ENCODE measurements around the gene CCR2. TPM values are rescaled to one million over a fixed set of nuclear protein-coding genes. Genes with fewer than 3 reads are reported as not detected.
"Not testable (repeated sequence)": the region's sequence is repeated elsewhere in the genome, so short reads cannot be mapped to it uniquely, and the experiment has no call there.

Gene CCR2
- total and polyA plus RNA-seq, 4 donors: 0.18 to 6.2 (median 2.8) TPM; not detected in 1

DNA sequence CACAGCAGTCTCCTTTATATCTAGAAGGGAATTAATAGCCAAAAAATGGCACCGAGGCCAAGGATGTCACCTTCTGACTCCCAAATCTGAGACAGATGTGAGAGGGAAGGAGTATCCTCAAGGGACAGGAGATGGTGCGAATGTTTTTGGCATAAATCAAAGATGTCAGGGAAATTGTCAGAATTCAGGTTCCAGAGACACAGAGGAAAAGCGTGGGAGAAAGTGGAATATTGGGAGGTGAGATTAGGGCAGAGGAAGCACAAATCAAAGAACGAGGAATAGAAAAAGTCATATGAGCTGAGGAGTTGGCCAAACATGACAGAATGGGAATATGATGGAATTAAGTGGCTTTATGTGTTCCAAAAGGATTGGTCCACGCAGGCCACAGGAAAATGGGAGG, 46.9 kb downstream of the CCR2 start:
- no peaks in the 10 kb centered on the region for H3K4me1 ChIP-seq (ENCODE audit: control insufficient read depth in 1 of 2, insufficient read depth in 2 of 2, low read length in 2 of 2)
- H3K27me3 ChIP-seq (ENCODE audit: control insufficient read depth in 1 of 2, insufficient read depth in 2 of 2, low read length in 1 of 2): no peaks in the 10 kb centered on the region
- ATAC-seq (ENCODE audit: low FRiP score) (no peak), DNase-seq (no peak)
- intact Hi-C loops (cut with DNase I): no loop called here
- H3K36me3 ChIP-seq (ENCODE audit: control insufficient read depth in 1 of 2, insufficient read depth in 2 of 2, low read length in 1 of 2): no peaks in the 10 kb centered on the region
- 70 to 81% methylated on average over 5 of the region's 5 CpGs for WGBS, 2 donors
- H3K27ac ChIP-seq (ENCODE audit: low read depth in 1 of 2, low read length in 2 of 2): no peak overlapping the region
- peaks cover 2% of the 10 kb centered on the region for H3K9me3 ChIP-seq (ENCODE audit: control insufficient read depth, low read length)
- H3K4me3 ChIP-seq (ENCODE audit: low read length in 2 of 2): no peak overlapping the region

DNA sequence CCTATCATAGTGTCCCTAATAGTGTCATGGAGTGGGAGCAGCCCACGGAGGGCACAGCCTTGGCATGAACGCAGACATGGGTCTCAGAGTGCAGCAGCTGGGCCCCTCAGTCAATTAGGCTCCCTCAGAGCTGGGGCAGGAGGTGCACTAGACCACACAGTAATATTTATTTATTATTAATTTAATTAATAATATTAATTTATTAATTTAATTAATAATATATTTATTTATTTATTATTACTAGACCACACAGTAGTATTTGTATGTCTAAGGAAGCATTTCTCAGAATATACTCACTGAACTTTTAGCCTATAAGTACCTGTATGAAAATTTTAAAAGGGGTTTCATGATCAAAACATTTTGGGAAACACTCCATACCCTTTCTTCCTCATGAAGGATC, 47.7 kb downstream of the CCR2 start:
- no peaks in the 10 kb centered on the region for H3K4me1 ChIP-seq (ENCODE audit: control insufficient read depth in 1 of 2, insufficient read depth in 2 of 2, low read length in 2 of 2)
- ATAC-seq (ENCODE audit: low FRiP score): no peak
- no peaks in the 10 kb centered on the region for H3K36me3 ChIP-seq (ENCODE audit: control insufficient read depth in 1 of 2, insufficient read depth in 2 of 2, low read length in 1 of 2)
- intact Hi-C loops (cut with DNase I): no loop called here
- peaks cover 2% of the 10 kb centered on the region for H3K9me3 ChIP-seq (ENCODE audit: control insufficient read depth, low read length)
- WGBS, 2 donors: 93 to 95% methylated on average over 2 of the region's 2 CpGs
- H3K4me3 ChIP-seq (ENCODE audit: low read length in 2 of 2): no peak overlapping the region
- no peak overlapping the region for H3K27ac ChIP-seq (ENCODE audit: low read depth in 1 of 2, low read length in 2 of 2)
- DNase-seq: no peak
- no peaks in the 10 kb centered on the region for H3K27me3 ChIP-seq (ENCODE audit: control insufficient read depth in 1 of 2, insufficient read depth in 2 of 2, low read length in 1 of 2)

DNA sequence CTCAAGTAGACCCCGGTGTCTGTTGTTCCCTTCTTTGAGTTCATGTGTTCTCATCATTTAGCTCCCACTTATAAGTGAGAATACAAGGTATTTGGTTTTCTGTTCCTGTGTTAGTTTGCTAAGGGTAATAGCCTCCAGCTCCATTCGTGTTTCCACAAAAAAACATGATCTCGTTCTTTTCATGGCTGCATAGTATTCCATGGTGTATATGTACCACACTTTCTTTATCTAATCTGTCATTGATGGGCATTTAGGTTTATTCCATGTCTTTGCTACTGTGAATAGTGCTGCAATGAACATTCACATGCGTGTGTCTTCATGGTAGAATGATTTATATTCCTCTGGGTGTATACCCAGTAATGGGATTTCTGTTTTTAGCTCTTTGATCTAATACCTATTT, 49.0 kb downstream of the CCR2 start:
- H3K36me3 ChIP-seq (ENCODE audit: control insufficient read depth in 1 of 2, insufficient read depth in 2 of 2, low read length in 1 of 2); H3K4me3 ChIP-seq (ENCODE audit: low read length in 2 of 2); H3K27ac ChIP-seq (ENCODE audit: low read depth in 1 of 2, low read length in 2 of 2); H3K4me1 ChIP-seq (ENCODE audit: control insufficient read depth in 1 of 2, insufficient read depth in 2 of 2, low read length in 2 of 2); H3K27me3 ChIP-seq (ENCODE audit: control insufficient read depth in 1 of 2, insufficient read depth in 2 of 2, low read length in 1 of 2); H3K9me3 ChIP-seq (ENCODE audit: control insufficient read depth, low read length); ATAC-seq (ENCODE audit: low FRiP score); DNase-seq; intact Hi-C loops (cut with DNase I): not testable (repeated sequence)
- 93% methylated on average over 4 of the region's 4 CpGs for WGBS, 2 donors

DNA sequence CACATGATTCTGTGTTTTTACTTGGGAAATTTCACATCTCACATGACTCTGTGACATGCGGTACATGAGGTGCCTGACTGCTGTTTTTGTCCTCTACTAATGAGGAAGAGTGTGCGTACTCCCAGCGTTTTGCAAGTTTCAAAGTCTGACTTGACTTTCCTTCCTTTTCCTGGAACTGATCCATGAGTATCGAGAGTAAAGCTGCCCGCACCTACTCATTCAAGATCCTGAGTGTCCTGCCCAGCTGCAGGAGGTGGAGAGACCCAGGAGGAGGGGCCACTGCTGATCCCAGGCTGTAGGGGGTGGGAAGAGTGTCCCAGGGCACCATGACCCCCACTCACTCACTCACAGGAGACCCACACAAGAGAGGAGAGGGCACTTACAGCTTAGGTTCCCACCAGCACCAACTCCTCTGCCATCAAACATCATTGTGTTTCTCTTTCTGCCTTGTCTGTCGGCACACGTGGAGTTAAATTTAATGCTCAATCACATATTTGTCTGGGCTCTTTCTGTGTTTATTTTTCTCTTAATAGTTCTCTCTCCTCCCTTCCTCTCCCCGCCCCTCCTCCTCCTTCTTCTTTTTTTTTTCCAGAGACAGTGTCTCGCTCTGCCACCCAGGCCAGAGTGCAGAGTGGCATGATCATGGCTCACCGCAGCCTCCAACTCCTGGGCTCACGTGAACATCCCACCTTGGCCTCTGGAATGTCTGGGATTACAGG, 51.5 kb downstream of the CCR2 start:
- no peaks in the 10 kb centered on the region for H3K36me3 ChIP-seq (ENCODE audit: control insufficient read depth in 1 of 2, insufficient read depth in 2 of 2, low read length in 1 of 2)
- ATAC-seq (ENCODE audit: low FRiP score) (peak; percentile 39), DNase-seq (no peak)
- peaks cover 2% of the 10 kb centered on the region for H3K9me3 ChIP-seq (ENCODE audit: control insufficient read depth, low read length)
- H3K4me1 ChIP-seq (ENCODE audit: control insufficient read depth in 1 of 2, insufficient read depth in 2 of 2, low read length in 2 of 2): no peaks in the 10 kb centered on the region
- 7 to 12% methylated on average over 11 of the region's 11 CpGs for WGBS, 2 donors
- no peak overlapping the region for H3K4me3 ChIP-seq (ENCODE audit: low read length in 2 of 2)
- no peak overlapping the region for H3K27ac ChIP-seq (ENCODE audit: low read depth in 1 of 2, low read length in 2 of 2)
- H3K27me3 ChIP-seq (ENCODE audit: control insufficient read depth in 1 of 2, insufficient read depth in 2 of 2, low read length in 1 of 2): no peaks in the 10 kb centered on the region
- intact Hi-C loops (cut with DNase I): no loop called here

DNA sequence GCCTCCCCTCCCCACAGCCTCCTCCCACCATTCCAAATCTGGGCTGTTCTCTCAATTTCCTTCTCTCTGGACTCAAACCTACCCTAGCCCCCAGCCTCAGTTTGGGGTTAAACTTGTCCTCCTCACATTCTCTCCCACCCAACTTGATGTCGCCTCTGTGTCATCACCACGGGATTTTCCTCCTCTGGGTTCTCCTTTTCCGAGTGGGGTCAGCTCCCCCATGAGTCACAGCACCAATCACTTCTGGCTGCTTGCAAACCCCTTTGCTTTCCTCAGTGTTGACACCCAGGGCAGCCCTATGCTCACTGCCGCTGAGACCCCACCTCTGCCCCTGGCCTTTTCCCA, 52.5 kb downstream of the CCR2 start:
- H3K4me3 ChIP-seq (ENCODE audit: low read length in 2 of 2): no peak overlapping the region
- ATAC-seq (ENCODE audit: low FRiP score): no peak
- DNase-seq: peak in 1 of 2 donors; percentile 69

DNA sequence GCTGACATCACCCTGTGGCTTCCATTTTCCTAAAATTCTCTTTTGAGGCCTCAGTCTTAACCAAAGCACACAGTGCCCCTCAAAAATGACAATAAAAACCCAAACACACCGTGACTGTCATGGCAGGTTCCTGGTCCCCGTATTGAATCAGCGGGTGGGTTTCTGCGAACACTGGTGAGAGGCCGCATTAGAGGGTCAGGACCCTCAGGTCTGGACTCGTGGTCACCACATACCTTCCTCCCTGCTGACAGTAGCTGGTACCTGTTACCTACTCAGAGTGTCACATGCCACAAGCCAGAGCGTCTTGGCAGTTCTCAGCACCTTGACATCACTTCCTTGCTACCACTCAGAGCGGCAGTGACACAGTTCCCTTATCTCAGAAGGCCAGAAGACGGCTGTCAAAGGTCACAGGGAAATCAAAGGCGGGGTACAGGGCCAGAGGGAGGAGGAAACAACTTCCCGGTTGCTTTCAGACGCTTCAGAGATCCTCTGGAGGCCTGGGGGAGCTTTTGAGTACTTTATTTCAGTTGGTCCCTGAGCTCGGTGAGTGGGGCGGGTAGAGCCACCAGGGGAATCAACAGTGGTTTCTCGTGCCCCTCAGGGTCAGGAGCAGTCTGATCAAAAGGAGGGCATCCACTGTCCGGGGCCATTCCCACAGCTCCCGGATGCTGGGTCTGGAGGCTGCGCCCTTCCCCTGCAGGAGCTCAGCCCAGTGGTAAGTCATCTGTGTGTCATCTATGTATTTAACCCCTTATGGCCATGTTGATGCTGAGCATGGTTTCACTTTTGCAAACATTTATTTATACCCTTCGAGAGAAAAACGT, 53.1 kb downstream of the CCR2 start, which contains the start of the genes CCR5AS and CCRL2:
CCR5AS (minus strand) TSS at position 279 of the 824 bp plus-strand sequence.
CCRL2 (plus strand) TSS at position 472 of the 824 bp plus-strand sequence. CDS start 821 bp downstream, outside the sequence.
- ATAC-seq (ENCODE audit: low FRiP score): peak; percentile 68
- no peaks in the 10 kb centered on the region for H3K27me3 ChIP-seq (ENCODE audit: control insufficient read depth in 1 of 2, insufficient read depth in 2 of 2, low read length in 1 of 2)
- peak in 1 of 2 donors; percentile 81 for DNase-seq
- H3K4me1 ChIP-seq (ENCODE audit: control insufficient read depth in 1 of 2, insufficient read depth in 2 of 2, low read length in 2 of 2): no peaks in the 10 kb centered on the region
- peaks cover 2% of the 10 kb centered on the region for H3K9me3 ChIP-seq (ENCODE audit: control insufficient read depth, low read length)
- whole genome bisulfite sequencing, 2 donors: 77 to 80% methylated on average over 20 of the region's 20 CpGs
- intact Hi-C loops (cut with DNase I): no loop called here
- H3K4me3 ChIP-seq (ENCODE audit: low read length in 2 of 2): no peak within 1 kb of the TSS
- no peak within 1 kb of the TSS for H3K27ac ChIP-seq (ENCODE audit: low read depth in 1 of 2, low read length in 2 of 2)
- no peaks in the 10 kb centered on the region for H3K36me3 ChIP-seq (ENCODE audit: control insufficient read depth in 1 of 2, insufficient read depth in 2 of 2, low read length in 1 of 2)

More for the DNA sequence above, 52.5 kb downstream of the CCR2 start:
- intact Hi-C loops (cut with DNase I): no loop called here
- H3K9me3 ChIP-seq (ENCODE audit: control insufficient read depth, low read length): peaks cover 2% of the 10 kb centered on the region
- H3K36me3 ChIP-seq (ENCODE audit: control insufficient read depth in 1 of 2, insufficient read depth in 2 of 2, low read length in 1 of 2): no peaks in the 10 kb centered on the region
- no peak overlapping the region for H3K27ac ChIP-seq (ENCODE audit: low read depth in 1 of 2, low read length in 2 of 2)
- no peaks in the 10 kb centered on the region for H3K27me3 ChIP-seq (ENCODE audit: control insufficient read depth in 1 of 2, insufficient read depth in 2 of 2, low read length in 1 of 2)
- 89 to 92% methylated on average over 4 of the region's 4 CpGs for WGBS, 2 donors
- H3K4me1 ChIP-seq (ENCODE audit: control insufficient read depth in 1 of 2, insufficient read depth in 2 of 2, low read length in 2 of 2): no peaks in the 10 kb centered on the region

DNA sequence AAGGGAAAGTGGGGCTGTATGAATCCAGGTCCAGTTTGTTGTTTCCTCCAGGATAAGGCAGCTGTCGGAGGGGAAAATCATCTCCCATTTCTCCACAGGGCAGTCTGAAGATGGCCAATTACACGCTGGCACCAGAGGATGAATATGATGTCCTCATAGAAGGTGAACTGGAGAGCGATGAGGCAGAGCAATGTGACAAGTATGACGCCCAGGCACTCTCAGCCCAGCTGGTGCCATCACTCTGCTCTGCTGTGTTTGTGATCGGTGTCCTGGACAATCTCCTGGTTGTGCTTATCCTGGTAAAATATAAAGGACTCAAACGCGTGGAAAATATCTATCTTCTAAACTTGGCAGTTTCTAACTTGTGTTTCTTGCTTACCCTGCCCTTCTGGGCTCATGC, 54.1 kb downstream of the CCR2 start:
- no peaks in the 10 kb centered on the region for H3K36me3 ChIP-seq (ENCODE audit: control insufficient read depth in 1 of 2, insufficient read depth in 2 of 2, low read length in 1 of 2)
- WGBS, 2 donors: 62 to 73% methylated on average over 7 of the region's 7 CpGs
- DNase-seq (no peak), ATAC-seq (ENCODE audit: low FRiP score) (no peak)
- H3K4me1 ChIP-seq (ENCODE audit: control insufficient read depth in 1 of 2, insufficient read depth in 2 of 2, low read length in 2 of 2): no peaks in the 10 kb centered on the region
- no peak overlapping the region for H3K4me3 ChIP-seq (ENCODE audit: low read length in 2 of 2)
- no peak overlapping the region for H3K27ac ChIP-seq (ENCODE audit: low read depth in 1 of 2, low read length in 2 of 2)
- peaks cover 2% of the 10 kb centered on the region for H3K9me3 ChIP-seq (ENCODE audit: control insufficient read depth, low read length)
- intact Hi-C loops (cut with DNase I): no loop called here
- H3K27me3 ChIP-seq (ENCODE audit: control insufficient read depth in 1 of 2, insufficient read depth in 2 of 2, low read length in 1 of 2): no peaks in the 10 kb centered on the region

DNA sequence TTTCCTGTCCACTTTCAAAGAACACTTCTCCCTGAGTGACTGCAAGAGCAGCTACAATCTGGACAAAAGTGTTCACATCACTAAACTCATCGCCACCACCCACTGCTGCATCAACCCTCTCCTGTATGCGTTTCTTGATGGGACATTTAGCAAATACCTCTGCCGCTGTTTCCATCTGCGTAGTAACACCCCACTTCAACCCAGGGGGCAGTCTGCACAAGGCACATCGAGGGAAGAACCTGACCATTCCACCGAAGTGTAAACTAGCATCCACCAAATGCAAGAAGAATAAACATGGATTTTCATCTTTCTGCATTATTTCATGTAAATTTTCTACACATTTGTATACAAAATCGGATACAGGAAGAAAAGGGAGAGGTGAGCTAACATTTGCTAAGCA, 54.9 kb downstream of the CCR2 start:
- intact Hi-C loops (cut with DNase I): no loop called here
- Histone ChIP-seq H3K4me3 (ENCODE audit: low read length in 2 of 2) (no peak overlapping the region), H3K4me1 (ENCODE audit: control insufficient read depth in 1 of 2, insufficient read depth in 2 of 2, low read length in 2 of 2) (no peaks in the 10 kb centered on the region), H3K27me3 (ENCODE audit: control insufficient read depth in 1 of 2, insufficient read depth in 2 of 2, low read length in 1 of 2) (no peaks in the 10 kb centered on the region), H3K27ac (ENCODE audit: low read depth in 1 of 2, low read length in 2 of 2) (no peak overlapping the region), H3K36me3 (ENCODE audit: control insufficient read depth in 1 of 2, insufficient read depth in 2 of 2, low read length in 1 of 2) (no peaks in the 10 kb centered on the region), H3K9me3 (ENCODE audit: control insufficient read depth, low read length) (no peaks in the 10 kb centered on the region)
- DNase-seq (no peak), ATAC-seq (ENCODE audit: low FRiP score) (no peak)
- WGBS, 2 donors: 96 to 97% methylated on average over 7 of the region's 7 CpGs

All from aorta (tissue), 5 donors.